ENCODE measurements around the gene SIGLEC12. TPM values are rescaled to one million over a fixed set of nuclear protein-coding genes. Genes with fewer than 3 reads are reported as not detected.
A peak's percentile ranks its signal among the peaks of the same experiment; 100 is the strongest.

SIGLEC12 gene
- total and polyA plus RNA-seq, 9 of the 15 experiments (the other 6 are each of a cell fraction or from before 2014, with no cell fraction given) = 0.08 to 1.3 (median 0.54) TPM

GRCh38 chr19:51508059-51508733, 6.6 kb upstream of the SIGLEC12 start (continued):
- TF ChIP-seq ARID2 (IDR thresholded peaks at IDR 0.05) (no peak), SIN3A (IDR thresholded peaks at IDR 0.05; ENCODE audit: borderline replicate concordance in 2 of 2, control insufficient read depth in 1 of 2, low read depth in 2 of 2, low read length in 2 of 2) (no peak), HOMEZ (CRISPR knock-in tag; IDR thresholded peaks at IDR 0.05) (no peak), KLF6 (CRISPR knock-in tag; IDR thresholded peaks at IDR 0.05; ENCODE audit: borderline replicate concordance) (no peak), HMGXB4 (CRISPR knock-in tag; IDR thresholded peaks at IDR 0.05) (no peak), MLX (CRISPR knock-in tag; conservative IDR thresholded peaks at IDR 0.05) (no peak), ZC3H11A (IDR thresholded peaks at IDR 0.05; ENCODE audit: low read depth, low read length) (no peak), ELF2 (CRISPR knock-in tag; IDR thresholded peaks at IDR 0.05) (no peak), ZNF444 (CRISPR knock-in tag; IDR thresholded peaks at IDR 0.05) (no peak), KDM2B (CRISPR knock-in tag; IDR thresholded peaks at IDR 0.05) (no peak), CCAR2 (IDR thresholded peaks at IDR 0.05; ENCODE audit: low read depth, low read length) (no peak), HLTF (IDR thresholded peaks at IDR 0.05) (no peak), FOXJ2 (tag; IDR thresholded peaks at IDR 0.05) (no peak), IFI16 (CRISPR knock-in tag; IDR thresholded peaks at IDR 0.05) (no peak), USF1 (CRISPR knock-in tag; IDR thresholded peaks at IDR 0.05) (no peak), SNRNP70 (optimal IDR thresholded peaks at IDR 0.05; ENCODE audit: low read depth, low read length) (no peak), HSF4 (CRISPR knock-in tag; IDR thresholded peaks at IDR 0.05; ENCODE audit: borderline replicate concordance) (no peak), GATAD2A (IDR thresholded peaks at IDR 0.05) (peak; percentile 88), ZFPM2 (CRISPR knock-in tag; IDR thresholded peaks at IDR 0.05) (no peak), VEZF1 (CRISPR knock-in tag; IDR thresholded peaks at IDR 0.05) (peak; percentile 82), NFIX (CRISPR knock-in tag; IDR thresholded peaks at IDR 0.05; ENCODE audit: low read depth) (no peak), MCM7 (IDR thresholded peaks at IDR 0.05) (no peak), ZKSCAN8 (CRISPR knock-in tag; IDR thresholded peaks at IDR 0.05) (peak; percentile 87; the same call in 1 of the 2 replicates), HDAC2 (IDR thresholded peaks at IDR 0.05) (peak; percentile 67; the same call in 1 of the 2 replicates)

All from K562 (cell line).